ENCODE measurements around the gene ATXN10.

Gene ATXN10

DNA sequence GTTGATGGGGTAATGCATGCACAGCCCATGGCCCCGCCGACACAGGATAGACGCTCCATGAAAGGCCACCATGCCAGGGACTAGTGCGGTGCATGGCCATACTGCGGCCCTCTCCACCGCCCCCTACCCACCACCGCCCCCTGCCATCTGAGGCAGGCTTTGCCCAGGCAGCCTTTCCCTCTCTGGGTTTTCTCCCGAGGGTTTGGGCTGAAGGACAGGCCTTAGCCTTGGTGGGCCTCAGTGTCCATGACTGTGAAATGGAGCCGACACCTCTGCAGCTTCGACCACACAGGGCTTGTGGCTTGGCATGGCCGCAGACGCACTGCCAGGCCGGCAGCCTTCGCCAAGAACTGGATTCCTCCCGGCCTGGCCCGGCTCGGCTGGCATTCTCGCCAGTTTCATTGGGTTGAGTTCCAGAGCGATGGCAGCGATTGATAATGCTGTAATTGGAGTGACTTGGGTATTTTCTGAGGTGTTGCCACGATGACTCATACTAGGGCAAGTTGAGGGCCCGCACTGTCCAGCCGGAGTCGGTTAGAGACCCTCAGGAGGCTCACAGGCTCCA, 194.0 kb downstream of the ATXN10 start:
- DNase-seq, result peak; percentile 44

DNA sequence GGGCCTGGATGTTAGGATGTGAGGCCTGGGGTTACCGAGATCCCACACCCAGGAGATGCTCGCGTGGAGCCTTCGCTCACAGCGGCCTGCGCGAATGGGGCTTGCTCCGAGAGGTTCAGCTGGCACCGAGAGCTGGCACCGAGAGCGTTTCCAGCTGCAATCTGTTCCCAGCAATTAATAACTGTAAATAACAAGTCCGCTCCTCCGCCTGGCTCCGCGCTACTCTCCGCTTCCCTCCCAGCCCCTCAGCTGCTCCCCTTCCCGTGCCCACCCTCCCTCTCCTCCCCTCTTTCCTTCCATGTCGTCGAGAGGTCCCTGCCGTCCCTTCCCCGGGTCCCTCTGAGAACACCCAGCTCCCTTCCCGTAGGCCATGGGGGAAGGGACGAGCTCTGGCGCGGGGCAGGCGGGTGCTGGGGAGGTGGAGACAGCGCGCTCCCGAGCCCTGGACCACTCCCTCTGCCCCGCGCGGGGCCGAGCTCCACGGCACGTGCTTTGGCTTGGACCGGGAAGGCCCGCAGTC, 194.6 kb downstream of the ATXN10 start:
- DNase-seq, result no peak

DNA sequence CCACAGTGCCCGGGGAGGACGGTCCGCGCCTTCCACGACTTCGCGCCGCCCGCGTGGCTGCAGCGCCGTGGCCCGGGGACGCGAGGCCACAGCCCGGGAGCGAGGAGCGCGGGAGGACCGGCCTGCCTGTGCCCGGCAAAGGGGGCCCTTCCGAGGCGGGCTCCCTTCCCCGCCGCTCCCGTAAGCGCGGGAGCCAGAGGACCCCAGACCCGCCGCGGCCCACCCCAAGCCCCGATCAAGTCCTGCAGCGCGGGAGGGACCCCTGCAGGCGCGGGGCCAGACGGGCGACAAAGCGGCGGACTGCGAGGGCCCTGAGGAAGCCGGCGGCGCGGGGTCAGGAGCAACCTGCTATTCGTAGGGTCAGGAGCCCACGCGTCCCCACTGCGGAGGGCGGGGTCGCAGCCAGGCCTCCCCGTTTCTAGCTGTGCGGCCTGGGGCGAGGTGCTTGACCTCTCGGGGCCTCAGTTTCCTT, 195.0 kb downstream of the ATXN10 start:
- DNase-seq, result peak; percentile 53

DNA sequence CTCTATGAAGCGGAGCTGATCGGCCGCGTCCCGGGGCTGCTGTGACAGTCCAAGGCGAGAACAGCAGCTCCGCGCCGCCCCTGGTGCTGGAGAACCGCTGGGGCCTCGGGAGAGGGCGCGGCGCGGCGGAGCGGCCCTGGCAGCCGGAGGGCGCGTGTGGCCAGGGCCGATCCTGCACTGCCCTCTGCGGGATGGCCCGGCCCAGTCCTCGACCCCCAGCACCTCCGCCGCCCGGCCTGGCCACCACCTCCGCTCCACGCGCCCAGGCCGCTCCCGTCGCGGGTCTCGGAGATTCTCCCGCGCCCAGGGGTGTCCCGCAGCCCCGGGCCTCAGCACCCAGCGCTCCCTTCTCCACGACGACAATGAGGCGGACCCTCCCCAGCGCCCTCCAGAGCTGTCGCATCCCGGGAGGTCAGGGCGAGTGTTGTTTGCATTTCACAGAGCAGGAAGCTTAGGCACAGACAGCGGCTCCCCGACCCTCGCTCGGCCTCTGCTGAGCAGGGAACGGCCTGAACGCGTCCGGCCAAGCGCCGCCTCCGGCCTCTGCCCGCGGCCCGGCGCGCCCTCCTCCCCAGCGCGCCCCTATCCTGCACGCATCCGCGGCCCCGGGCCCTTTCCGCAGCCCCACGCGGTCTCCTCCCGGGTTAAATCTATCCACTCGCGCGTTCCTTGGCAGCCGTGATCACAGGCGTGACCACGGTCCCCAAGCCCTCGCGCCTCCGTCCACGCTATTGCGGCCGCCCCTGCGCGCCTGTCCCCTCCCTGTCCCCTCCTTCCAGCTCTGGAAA, 195.7 kb downstream of the ATXN10 start:
- peak; percentile 64 for DNase-seq

DNA sequence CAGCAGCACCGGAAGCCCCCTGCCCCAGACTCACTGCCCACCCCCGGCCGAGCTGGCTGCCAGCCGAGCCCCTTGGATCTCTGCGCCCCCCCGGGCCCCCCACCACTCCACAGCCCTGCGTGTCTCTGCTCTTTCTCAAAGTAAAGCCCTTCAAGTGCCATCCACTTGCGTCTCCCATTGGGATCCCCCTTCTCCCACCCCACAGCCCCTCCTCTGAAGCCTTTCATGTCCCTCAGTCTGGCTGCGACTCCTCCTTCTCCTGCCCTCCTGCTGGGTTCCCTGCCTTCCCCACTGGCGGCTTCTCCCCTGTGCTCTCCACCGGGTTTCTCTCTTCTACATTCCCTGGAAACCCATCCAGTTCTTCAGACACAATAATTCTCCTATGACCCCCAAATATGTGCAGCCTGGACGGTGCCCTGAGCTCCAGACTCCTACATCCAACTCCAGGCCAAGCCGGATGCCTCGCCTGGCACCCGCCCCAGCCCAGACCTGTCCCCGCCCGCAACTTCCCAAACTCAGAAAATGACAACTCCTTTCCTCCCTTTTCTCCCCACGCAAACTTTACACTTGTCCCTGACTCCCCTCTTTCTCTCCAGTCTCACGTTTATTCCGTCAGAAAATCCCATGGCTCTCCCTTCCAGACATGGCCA, 196.4 kb downstream of the ATXN10 start:
- DNase-seq, result peak; percentile 44

DNA sequence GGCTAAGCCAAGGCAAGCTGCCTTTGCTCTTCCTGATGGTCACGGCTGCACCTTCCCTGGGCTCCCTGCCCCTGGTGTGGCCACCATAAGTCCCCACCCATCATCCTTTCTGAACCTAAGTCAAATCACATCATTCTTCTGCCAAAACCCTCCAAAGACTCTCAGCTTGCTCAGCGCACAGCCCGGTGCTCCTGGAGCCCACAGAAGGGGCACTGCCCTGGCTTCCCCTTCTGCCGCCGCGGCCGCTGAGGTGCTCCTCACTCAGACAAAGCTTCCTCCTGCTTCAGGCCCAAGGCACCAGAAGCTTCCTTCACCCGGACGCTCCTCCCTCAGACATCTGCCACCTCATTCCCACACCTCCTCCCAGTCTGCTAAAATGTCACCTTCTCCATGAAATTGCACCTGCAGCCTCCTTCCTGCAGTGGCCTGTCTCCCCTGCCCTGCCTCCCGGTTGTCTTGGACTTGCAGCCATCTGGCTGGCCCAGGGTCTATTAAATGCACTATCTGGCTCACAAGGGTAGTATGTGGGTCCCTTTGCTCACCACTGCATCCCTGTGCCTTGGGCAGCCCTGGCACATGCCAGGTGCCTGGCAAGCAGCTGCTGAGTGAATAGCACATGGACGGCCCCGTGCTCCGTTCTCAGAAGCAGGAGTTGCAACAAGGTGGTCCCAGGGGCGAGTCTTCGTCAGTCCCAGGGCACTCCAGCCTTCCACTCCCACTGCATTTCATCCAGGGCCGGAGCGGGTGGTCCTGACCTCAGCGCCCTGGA, 197.1 kb downstream of the ATXN10 start:
- peak; percentile 49 for DNase-seq

DNA sequence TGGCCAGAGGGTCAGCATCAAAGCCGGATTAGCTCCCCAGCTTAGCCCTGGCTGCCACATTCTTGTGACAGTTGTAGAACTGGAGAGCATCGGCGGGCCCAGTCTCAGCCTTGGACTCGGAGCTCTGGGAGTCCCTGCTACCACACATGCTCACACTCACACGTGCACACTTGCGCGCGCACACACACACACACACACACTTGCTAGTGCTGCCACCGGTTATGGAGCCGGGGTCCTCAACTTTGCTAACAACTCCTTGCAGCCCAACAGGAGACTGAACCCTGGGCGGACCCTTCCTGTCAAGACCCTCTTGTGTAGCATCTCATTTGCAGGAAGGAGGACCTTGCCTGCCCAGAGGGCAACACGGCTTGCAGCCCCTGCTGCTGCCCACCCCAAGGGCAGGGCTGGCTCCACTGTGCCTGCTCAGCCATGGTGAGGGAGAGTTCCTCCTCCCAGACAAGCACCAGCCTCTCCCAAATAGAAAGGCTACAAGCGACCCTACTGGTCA, 197.8 kb downstream of the ATXN10 start:
- peak; percentile 42 for DNase-seq

DNA sequence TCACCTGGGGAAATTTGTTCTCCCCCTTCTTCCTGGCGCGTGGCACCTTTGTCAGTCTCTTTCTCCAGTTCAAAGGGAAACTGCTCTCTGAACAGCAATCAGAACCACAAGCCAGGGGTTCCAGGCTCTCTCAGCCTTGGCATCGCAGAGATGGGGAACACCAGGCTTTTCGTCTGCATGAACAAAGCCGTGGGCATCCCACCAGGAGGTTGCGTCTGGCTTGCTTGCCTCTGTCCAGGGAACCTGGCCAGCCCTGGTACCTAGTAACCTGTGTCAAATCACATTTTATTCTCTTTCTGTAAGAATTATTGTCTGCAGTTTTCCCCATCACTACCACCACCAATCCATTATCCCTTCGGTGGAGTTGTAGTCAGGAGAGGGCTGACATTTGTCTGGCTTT, 198.4 kb downstream of the ATXN10 start:
- DNase-seq, result no peak

DNA sequence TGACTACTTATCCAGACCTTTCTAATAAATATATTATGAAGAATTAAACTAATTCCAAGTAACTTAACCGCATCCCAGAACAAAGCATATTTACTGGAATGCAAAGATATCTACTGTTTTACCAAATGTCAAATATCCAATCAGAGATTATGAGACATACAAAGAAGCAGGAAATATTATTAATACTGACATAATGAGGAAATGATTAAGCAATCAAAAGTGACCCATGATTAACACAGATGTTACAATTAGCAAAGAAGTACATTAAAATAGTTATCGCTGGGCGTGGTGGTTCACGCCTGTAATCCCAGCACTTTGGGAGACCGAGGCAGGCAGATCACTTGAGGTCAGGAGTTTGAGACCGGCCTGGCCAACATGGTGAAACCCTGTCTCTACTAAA, 200.1 kb downstream of the ATXN10 start:
- no peak for DNase-seq

DNA sequence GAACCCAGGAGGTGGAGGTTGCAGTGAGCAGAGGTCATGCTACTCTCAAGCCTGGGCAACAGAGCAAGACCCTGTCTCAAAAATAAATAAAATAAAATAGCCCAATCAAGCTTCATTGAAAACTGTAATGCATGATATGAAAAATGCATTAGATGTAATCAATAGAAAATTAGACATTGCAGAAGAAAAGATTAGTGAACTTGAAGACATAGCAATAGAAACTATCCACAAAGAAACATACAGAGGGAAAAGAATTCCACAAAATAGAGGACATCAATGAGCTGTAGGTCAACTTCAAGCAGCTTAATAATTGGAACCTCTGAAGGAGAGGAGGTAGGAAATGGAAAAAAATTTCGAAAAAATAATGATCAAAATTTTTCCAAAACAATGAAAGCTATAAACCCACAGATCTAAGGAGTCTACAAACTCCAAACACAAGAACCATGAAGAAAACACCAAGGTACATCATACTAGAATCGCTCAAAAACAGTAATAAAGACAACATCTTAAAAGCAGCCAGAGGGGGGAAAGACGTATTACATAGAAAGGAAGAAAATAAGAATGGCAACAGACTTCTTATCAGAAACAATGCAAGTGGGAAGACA, 201.1 kb downstream of the ATXN10 start:
- no peak for DNase-seq

DNA sequence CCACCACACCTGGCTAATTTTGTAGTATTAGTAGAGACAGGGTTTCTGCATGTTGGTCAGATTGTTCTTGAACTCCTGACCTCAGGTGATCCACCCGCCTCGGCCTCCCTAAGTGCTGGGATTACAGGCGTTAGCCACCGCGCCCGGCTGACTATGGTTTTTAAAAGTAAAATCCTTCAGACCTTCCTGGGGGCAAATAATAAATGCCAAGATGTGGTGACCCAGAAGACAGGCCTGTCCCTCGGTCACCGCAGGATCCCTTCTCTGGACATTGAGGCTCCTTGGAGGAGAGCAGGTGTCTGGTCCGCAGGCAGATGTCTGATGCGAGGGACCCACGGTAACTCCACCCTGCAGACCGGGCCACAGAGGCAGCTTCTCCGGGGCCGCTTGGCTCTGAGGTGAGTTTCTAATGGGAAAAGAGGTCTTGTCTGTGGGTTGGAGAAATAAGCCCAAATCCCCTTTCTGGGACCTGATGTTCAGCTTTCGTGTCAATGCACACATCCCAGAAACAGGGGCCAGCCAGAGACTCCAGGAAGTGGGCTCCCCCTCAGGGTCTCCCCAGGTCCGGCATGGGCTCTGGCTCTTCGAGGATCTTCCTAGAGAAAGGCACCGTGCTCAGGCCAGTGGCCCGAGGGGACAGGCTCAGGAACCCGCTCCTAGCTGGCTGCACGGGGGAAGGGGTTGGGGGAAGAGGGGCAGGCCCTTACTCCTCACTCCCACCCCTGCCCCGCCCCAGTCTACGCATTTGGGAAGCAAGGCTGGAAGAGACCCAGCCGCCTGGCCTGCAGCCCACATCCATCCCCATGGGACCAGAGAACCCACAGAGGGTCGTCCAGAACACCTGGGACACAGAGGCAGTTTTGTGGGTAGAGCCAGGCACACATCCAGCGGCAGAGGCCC, 204.8 kb downstream of the ATXN10 start:
- peak; percentile 46 for DNase-seq

DNA sequence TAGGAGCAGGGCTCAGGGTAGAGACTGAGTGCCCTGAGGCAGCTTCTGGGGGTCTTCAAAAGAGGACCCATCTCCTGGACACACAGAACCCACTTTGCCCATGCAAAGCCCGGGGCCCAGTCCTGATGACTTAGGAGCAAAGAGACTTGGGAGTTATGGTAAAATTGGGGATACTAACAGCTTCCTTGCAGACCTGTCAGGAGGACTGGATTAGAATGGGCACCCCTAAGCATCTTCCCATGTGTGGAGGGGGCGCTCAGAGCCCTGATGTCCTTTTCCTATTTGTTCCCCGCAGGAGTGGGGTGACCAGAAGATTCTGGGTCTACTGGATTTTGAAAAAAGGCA, 205.4 kb downstream of the ATXN10 start:
- no peak for DNase-seq

DNA sequence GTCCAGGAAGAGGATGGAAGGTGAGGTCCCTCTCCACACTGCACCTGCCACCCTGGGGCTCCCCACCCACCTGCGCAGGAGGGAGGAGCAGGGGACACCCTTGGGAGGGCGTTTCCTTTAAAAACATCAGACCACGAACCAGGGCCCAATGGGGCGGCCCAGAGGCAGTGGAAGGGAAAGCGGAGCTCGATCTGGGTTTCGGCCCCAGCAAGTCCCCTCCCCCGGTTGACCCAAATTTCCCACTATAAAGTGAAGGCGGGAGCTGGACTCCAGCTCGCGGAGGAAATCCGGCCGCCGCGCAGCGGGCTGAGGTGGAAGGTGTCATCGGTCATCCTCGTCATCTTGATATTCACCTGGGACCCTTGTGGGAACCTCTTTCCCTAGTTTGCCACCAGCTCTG, 206.0 kb downstream of the ATXN10 start:
- peak; percentile 38 for DNase-seq

DNA sequence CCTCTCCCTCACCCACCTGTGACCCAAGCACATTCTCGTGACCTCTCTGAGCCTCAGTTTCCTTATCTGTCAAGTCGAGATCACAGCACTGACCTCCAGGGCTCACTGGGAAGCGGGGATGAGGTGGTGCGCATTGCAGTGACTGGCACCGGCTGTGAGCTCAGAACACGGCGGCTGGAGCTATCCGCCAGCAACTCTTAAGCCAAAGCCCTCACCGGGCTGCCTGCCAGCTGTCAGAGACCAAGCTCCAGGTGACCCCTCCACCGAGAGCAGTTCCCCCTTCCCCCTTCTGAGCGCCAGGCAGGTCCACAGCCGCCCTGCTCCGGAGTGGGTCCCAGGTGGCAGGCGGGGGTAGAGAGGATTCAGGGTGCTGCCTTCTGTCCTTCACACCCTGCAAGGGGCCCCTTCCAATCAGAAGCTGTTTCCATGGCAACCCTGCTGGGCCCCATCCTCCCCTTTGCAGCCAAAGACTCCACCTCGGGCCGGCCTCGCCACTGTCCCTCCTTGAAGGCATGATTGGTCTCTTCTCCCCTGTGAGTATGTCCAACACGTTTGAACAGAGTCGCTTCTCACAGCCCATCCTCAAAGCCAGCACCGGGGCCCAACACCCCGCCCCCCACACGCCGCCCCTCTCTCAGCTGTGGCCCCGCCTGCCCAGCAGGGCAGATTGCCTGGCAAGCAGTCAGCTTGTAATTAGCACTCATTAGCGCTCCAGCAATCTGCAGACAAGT, 206.6 kb downstream of the ATXN10 start:
- peak; percentile 54 for DNase-seq

DNA sequence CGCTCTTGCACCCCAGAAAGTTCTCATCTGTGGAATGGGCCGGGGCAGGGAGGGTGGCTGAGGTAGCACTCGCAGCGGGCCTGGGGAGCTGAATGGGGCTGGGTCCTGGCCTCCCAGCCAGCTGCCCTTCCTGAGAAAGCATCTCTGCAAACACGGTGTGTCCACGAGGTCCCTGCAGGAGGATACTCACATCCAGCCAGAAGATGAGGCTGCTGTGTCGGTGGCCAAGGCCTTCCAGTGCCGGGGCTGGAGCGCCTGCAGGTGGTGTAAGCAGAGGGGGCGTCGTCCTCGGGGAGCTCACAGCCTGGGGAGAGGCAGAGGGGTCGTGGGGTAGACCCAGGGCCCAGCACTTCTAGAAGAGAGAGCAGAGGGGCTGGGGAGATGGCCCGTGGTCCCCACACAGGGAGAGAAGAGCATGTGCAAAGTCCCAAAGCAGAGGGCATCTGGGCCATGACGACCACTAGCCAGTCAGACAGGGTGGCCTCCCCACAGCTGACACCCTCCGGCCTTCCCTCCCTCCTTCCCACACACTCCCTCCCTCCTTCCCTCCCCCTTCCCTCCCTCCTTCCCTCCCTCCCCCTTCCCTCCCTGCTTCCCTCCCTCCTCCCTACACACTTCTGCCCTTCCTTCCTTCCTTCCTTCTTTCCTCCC, 207.4 kb downstream of the ATXN10 start:
- DNase-seq, result peak; percentile 47

DNA sequence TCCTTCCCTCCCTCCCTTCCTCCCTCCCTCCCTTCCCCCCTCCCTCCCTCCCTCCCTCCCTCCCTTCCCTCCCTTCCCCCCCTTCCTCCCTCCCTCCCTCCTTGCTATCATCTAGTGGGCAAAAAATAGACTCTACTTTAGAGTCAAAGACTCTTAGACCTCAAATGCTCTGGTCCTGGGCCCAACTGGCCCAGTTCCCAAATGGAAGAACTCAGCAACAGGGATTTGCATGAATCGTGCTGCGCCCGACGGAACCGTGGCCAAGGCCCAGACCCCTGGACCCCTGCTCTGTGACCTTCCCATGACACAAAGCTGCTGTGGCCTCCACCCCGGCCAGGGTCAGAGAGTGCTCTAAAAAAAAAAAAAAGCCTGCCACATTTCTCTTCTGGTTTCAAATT, 207.9 kb downstream of the ATXN10 start:
- DNase-seq, result no peak

DNA sequence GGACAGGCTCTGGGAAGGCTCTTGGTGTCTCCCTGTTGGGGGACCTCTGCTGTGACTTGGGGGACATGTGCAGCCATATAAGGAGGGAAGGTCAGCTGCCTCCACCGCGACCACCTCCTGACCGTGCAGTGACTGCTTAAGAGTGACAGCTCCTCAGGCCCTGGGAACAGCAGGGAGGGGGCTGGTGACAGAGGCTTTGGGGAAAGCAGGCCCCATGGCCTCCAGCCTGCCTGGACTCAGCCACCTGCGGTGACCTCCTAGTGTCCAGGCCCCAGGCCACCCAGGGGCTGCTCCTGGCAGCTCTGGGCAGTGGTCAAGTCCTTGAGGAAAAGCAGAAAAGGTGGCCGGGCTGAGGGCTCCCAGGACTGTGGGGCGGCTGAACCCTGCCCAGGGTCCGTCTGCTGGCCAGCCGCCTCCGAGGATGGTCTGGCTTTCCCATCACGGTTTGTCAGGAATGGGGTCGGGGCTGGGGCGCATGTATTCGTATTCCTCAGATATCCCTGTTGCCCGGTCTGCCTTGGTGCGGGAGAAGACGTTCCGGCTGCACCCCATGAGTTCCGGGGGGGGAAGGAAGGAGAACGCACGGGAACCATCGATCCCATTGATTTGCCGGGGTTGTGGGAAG, 208.6 kb downstream of the ATXN10 start:
- peak; percentile 38 for DNase-seq

DNA sequence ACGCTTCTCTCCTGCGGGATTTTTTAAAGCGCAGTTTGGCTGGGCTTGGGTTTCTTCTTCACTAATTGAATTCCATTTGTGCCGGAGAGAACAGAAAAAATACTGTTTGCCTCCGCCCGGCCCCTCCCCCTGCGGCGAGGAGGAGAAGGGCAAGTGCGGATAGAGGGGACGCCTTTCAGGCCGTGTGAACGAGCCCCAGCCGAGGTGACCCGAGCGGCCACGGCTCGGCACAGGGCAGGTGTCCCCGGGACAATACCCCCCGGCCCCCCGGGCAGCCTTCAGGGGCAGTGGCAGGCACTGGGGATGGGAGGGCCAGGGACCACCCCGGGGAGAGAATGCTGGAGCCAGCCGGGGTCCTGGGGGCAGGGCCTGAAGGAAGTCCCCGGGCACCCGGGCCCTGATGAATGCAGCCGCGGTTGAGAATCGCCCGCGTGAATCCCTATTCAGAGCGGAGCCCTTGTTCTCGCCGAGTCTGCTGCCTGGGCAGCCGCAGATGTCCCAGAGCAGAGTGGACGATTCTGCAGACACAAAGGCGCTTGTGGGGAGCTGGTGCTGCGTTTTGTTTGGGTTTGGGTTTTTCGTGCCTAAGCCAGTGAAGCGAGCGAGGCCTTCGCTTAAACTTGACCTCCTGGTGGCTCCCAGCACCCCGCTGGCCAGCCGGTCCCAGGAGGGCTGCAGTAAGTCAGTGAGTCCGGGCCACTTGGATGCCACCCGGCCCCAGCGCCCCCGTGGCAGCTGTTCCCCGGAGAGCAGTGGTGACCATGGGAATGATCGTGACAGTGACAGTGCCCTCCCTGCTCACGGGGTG, 209.3 kb downstream of the ATXN10 start:
- peak; percentile 24 for DNase-seq

DNA sequence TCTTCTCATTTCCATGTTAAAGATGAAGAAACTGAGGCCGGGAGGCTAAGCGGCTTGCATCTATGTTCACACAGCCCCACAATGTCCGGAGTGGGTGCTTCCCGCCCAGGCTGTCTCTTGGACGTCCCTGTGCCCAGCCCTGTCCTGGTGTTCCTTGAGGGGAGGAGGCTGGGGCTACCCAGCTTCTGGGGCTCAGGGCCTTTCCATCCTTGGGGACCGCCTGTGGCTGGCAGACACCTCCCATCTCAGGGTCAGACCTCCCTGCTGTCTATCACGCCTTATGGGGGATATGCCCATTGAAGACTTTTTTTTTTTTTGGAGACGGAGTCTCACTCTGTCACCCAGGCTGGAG, 209.9 kb downstream of the ATXN10 start:
- peak; percentile 25 for DNase-seq

Data from islet precursor cell (in vitro differentiated cells).